Cardiac muscle cell (in vitro differentiated cells and primary cell): Measurements from ENCODE around the gene ZSWIM3. TPM values are rescaled to one million over a fixed set of nuclear protein-coding genes. Genes with fewer than 3 reads are reported as not detected.

Experiments
- DNase-seq, 2 donors: peaks; one replicate each; pipeline versions ENCODE4 v3.0.0 to v3.0.0-alpha.2; 2010 to 2017; ENCODE audit warnings: low read depth in 1 of 2, low spot score in 1 of 2
- H3K27ac ChIP-seq: fragments of 200-600 bp; sonication (generic); 2 replicates; pipeline ENCODE4 v1.5.1; 2016
- H3K27me3 ChIP-seq: fragments of 200-600 bp; sonication (generic); 2 replicates; pipeline ENCODE4 v1.6.0; 2016; ENCODE audit warnings: control low read depth
- H3K36me3 ChIP-seq: fragments of 200-600 bp; sonication (generic); 2 replicates; pipeline ENCODE4 v1.5.1; 2016; ENCODE audit warnings: control low read depth
- H3K4me1 ChIP-seq: fragments of 200-600 bp; sonication (generic); 2 replicates; pipeline ENCODE4 v1.8.1; 2017; ENCODE audit warnings: low read depth, mild to moderate bottlenecking, mixed run types
- H3K4me3 ChIP-seq: fragments of 200-600 bp; sonication (generic); 2 replicates; pipeline ENCODE4 v1.5.1; 2016; ENCODE audit warnings: mild to moderate bottlenecking
- H3K9me3 ChIP-seq: fragments of 200-600 bp; sonication (generic); 2 replicates; pipeline ENCODE4 v1.5.1; 2017; ENCODE audit warnings: low read depth, mild to moderate bottlenecking, control low read depth
- CTCF ChIP-seq: IDR thresholded peaks from 2 replicates; pipeline ENCODE4 v1.5.1; 2012; ENCODE audit warnings: low read depth, mild to moderate bottlenecking, low read length
- polyA plus RNA-seq: library from polyadenylated mRNA; unstranded; fragments of >200 nt; fragmentation: Nextera tagmentation; extraction: Ambion mirVana; gene quantifications from 2 replicates; pipeline ENCODE4 v1.2.1, GENCODE V29; 2016
- total RNA-seq: library from RNA; depleted of rRNA; stranded (reverse); fragments of >200 nt; gene quantifications from 2 replicates; pipeline ENCODE4 v1.2.3, GENCODE V29; 2016

Gene ZSWIM3
- total and polyA plus RNA-seq, 2 experiments from 2014 or later = 2.2 to 8.0 TPM

GRCh38 chr20:45821947-45822346, 35.5 kb upstream of the ZSWIM3 start:
- H3K9me3 ChIP-seq = no peaks in the 10 kb centered on the region
- no peak for TF ChIP-seq CTCF
- H3K4me1 ChIP-seq = peaks cover 21% of the 10 kb centered on the region
- H3K36me3 ChIP-seq = no peaks in the 10 kb centered on the region
- no peaks in the 10 kb centered on the region for H3K27me3 ChIP-seq
- no peak overlapping the region for H3K27ac ChIP-seq
- no peak overlapping the region for H3K4me3 ChIP-seq
- no peak for DNase-seq

- DNase-seq = no peak
- H3K36me3 ChIP-seq = no peaks in the 10 kb centered on the region
- peaks cover 30% of the 10 kb centered on the region for H3K4me1 ChIP-seq
- no peak for TF ChIP-seq CTCF
- H3K27me3 ChIP-seq = no peaks in the 10 kb centered on the region
- no peak overlapping the region for H3K27ac ChIP-seq
- no peaks in the 10 kb centered on the region for H3K9me3 ChIP-seq
- H3K4me3 ChIP-seq = no peak overlapping the region
These were observed 34.6 kb upstream of the ZSWIM3 start for GRCh38 chr20:45822857-45823256.

GRCh38 chr20:45823949-45824835, 33.2 kb upstream of the ZSWIM3 start:
- Histone ChIP-seq H3K36me3 (no peaks in the 10 kb centered on the region), H3K27ac (peak overlapping the region; percentile 95), H3K27me3 (no peaks in the 10 kb centered on the region), H3K4me1 (peaks cover 42% of the 10 kb centered on the region), H3K9me3 (no peaks in the 10 kb centered on the region), H3K4me3 (no peak overlapping the region)
- TF ChIP-seq CTCF = peak; percentile 53
- peak; percentile 52 to 57 for DNase-seq

DNA sequence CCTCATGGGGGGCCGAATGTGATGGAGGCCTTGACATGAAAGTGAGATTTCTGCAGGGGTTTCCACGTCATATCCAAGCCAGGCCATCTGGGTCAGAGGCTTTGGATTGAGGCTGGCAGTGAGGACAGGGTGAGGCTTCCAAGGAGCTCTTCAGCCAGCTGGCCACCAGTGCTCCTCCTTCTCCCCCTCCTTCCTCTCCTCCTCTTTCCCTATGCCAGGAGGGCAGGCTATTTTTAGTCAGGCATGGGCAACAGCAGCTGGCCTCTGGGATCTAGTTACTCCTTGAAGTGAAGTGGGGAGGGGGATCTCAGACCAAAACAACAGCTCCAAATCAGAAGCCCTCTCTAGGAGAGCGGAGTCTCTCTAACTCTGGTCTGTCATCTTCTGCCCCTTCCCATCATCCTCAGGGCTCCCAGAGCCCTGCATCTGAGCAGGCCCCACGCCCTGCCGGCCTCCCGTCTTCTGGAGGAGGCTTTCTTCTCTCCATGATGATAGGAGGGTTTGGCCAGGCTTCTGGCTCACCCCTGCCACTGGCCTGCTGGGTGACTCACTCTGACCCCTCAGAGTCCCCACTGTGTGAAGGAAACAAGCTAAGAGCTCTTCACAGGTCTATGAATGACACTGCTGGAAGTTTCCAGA, 30.9 kb upstream of the ZSWIM3 start:
- H3K27ac ChIP-seq = peak overlapping the region; percentile 95
- no peak overlapping the region for H3K4me3 ChIP-seq
- H3K36me3 ChIP-seq = no peaks in the 10 kb centered on the region
- peaks cover 44% of the 10 kb centered on the region for H3K4me1 ChIP-seq
- H3K27me3 ChIP-seq = no peaks in the 10 kb centered on the region
- no peak for TF ChIP-seq CTCF
- H3K9me3 ChIP-seq = no peaks in the 10 kb centered on the region
- peak; percentile 69 to 77 for DNase-seq

GRCh38 chr20:45827030-45827652, 30.3 kb upstream of the ZSWIM3 start, which contains the start of gene TNNC2:
TSS of gene TNNC2 (minus strand) at chr20:45827312. CDS start at chr20:45827248, 64 bp downstream.
- TF ChIP-seq CTCF = no peak
- no peak for DNase-seq
- Histone ChIP-seq H3K27me3 (no peaks in the 10 kb centered on the region), H3K9me3 (no peaks in the 10 kb centered on the region), H3K36me3 (no peaks in the 10 kb centered on the region), H3K4me3 (no peak within 1 kb of the TSS), H3K27ac (peak within 1 kb of the TSS; percentile 95), H3K4me1 (peaks cover 44% of the 10 kb centered on the region)
